CD14-positive monocyte (primary cell): ENCODE data around the gene FAM107B. TPM values are rescaled to one million over a fixed set of nuclear protein-coding genes. Genes with fewer than 3 reads are reported as not detected.

ENCODE experiments used
- DNase-seq, 3 donors: peaks; one replicate each; pipeline ENCODE4 v3.0.0-alpha.2; 2011 to 2022
- H2AFZ ChIP-seq: 2 replicates; pipeline ENCODE4 v1.6.0; 2012; ENCODE audit warnings: mild to moderate bottlenecking, low read depth, low read length, inconsistent platforms; ENCODE audit not compliant: insufficient read depth, poor library complexity, severe bottlenecking
- H3K27ac ChIP-seq, 2 donors: 1 replicate in 1 of 2; 2 replicates in 1 of 2; pipeline ENCODE4 v1.5.1; 2012 to 2013; ENCODE audit warnings: low read length in 2 of 2, control low read depth in 1 of 2, inconsistent platforms in 1 of 2, low read depth in 1 of 2, mild to moderate bottlenecking in 1 of 2
- H3K27me3 ChIP-seq, 2 donors: one replicate each; pipeline versions ENCODE4 v1.6.0 to v1.6.1; 2011 to 2013; ENCODE audit warnings: low read length in 2 of 2; ENCODE audit not compliant: control insufficient read depth in 2 of 2, insufficient read depth in 2 of 2
- H3K36me3 ChIP-seq, 2 donors: replicated peaks in 1 of 2; 1 replicate in 1 of 2; 2 replicates in 1 of 2; pipeline versions ENCODE4 v1.5.1 to v1.6.1; 2012 to 2013; ENCODE audit warnings: low read length in 2 of 2, control low read depth in 1 of 2, inconsistent platforms in 1 of 2, mild to moderate bottlenecking in 1 of 2; ENCODE audit not compliant: insufficient read depth in 2 of 2, control insufficient read depth in 1 of 2
- H3K4me1 ChIP-seq, 2 donors: 1 replicate in 1 of 2; 2 replicates in 1 of 2; pipeline versions ENCODE4 v1.5.1 to v1.6.1; 2012 to 2013; ENCODE audit warnings: low read length in 2 of 2, control low read depth in 1 of 2, inconsistent platforms in 1 of 2, mild to moderate bottlenecking in 1 of 2, moderate library complexity in 1 of 2; ENCODE audit not compliant: insufficient read depth in 2 of 2, control insufficient read depth in 1 of 2
- H3K4me2 ChIP-seq: replicated peaks from 2 replicates; pipeline ENCODE3; 2012; ENCODE audit warnings: low read length, moderate library complexity, mild to moderate bottlenecking; ENCODE audit not compliant: poor library complexity, severe bottlenecking; ENCODE audit errors: extremely low read depth
- H3K4me3 ChIP-seq, 3 experiments: fragments of 200-600 bp in 1 of 3; sonication (generic) in 1 of 3; replicated peaks in 1 of 3; 1 replicate in 2 of 3; 2 replicates in 1 of 3; pipeline ENCODE4 v1.5.1; 2011 to 2013; ENCODE audit warnings: low read length in 3 of 3, mild to moderate bottlenecking in 3 of 3, control low read depth in 2 of 3, low read depth in 2 of 3, inconsistent platforms in 1 of 3, moderate library complexity in 1 of 3
- H3K79me2 ChIP-seq: 2 replicates; pipeline ENCODE4 v1.6.0; 2012; ENCODE audit warnings: mild to moderate bottlenecking, control low read depth, inconsistent platforms, low read length, moderate library complexity; ENCODE audit not compliant: insufficient read depth
- H3K9ac ChIP-seq: 2 replicates; pipeline ENCODE4 v1.6.0; 2017; ENCODE audit warnings: low read length, mild to moderate bottlenecking; ENCODE audit not compliant: insufficient read depth, poor library complexity, severe bottlenecking
- H3K9me3 ChIP-seq, 2 donors: replicated peaks in 1 of 2; 1 replicate in 1 of 2; 2 replicates in 1 of 2; pipeline versions ENCODE4 v1.5.1 to v1.6.1; 2012 to 2013; ENCODE audit warnings: low read length in 2 of 2, control low read depth in 1 of 2; ENCODE audit not compliant: control insufficient read depth in 1 of 2, insufficient read depth in 1 of 2
- H4K20me1 ChIP-seq: 2 replicates; pipeline ENCODE4 v1.6.0; 2012; ENCODE audit warnings: mild to moderate bottlenecking, low read length, control low read depth, moderate library complexity; ENCODE audit not compliant: insufficient read depth
- H3K27ac Mint-ChIP-seq, 7 donors: one replicate each; pipeline ENCODE4 v1.8.0; 2020; ENCODE audit warnings: mild to moderate bottlenecking in 7 of 7, mixed read lengths in 7 of 7, moderate library complexity in 6 of 7, inconsistent platforms in 2 of 7
- H3K27me3 Mint-ChIP-seq, 3 donors: one replicate each; pipeline ENCODE4 v1.8.0; 2021 to 2022; ENCODE audit warnings: low read depth in 3 of 3, mild to moderate bottlenecking in 3 of 3, mixed read lengths in 3 of 3, moderate library complexity in 3 of 3, inconsistent platforms in 1 of 3
- H3K36me3 Mint-ChIP-seq, 2 donors: one replicate each; pipeline ENCODE4 v1.8.0; 2020; ENCODE audit warnings: mixed read lengths in 2 of 2, inconsistent platforms in 1 of 2, mild to moderate bottlenecking in 1 of 2
- H3K4me1 Mint-ChIP-seq: one replicate; pipeline ENCODE4 v1.8.0; 2020; ENCODE audit warnings: mild to moderate bottlenecking, mixed read lengths
- H3K4me3 Mint-ChIP-seq, 2 donors: one replicate each; pipeline ENCODE4 v1.8.0; 2020; ENCODE audit warnings: mild to moderate bottlenecking in 2 of 2, mixed read lengths in 2 of 2, moderate library complexity in 1 of 2
- H3K9me3 Mint-ChIP-seq, 7 donors: one replicate each; pipeline ENCODE4 v1.8.0; 2020 to 2022; ENCODE audit warnings: mixed read lengths in 7 of 7, mild to moderate bottlenecking in 6 of 7, moderate library complexity in 6 of 7, inconsistent platforms in 2 of 7
- WGBS: methylation state at CpG from one replicate; pipeline ENCODE4 v1.1.5; 2013; ENCODE audit warnings: missing lambda C conversion rate; ENCODE audit not compliant: insufficient coverage; 5-methylcytosine and 5-hydroxymethylcytosine counted together
- intact Hi-C, 2 donors: fragments of 100-400 bp; cut with micrococcal nuclease; formaldehyde crosslinking; loops; one replicate each; pipeline versions ENCODE4 v1.15.0 to v1.15.1; 2023
- polyA plus RNA-seq, 3 donors: library from polyadenylated mRNA; depleted of rRNA in 1 of 3; unstranded in 2 of 3; stranded (reverse) in 1 of 3; fragments of 300-500 nt in 2 of 3; fragments of >200 nt in 1 of 3; fragmentation: Illumina TruSeq in 2 of 3; gene quantifications; 1 replicate in 2 of 3; 2 replicates in 1 of 3; pipeline ENCODE4 v1.2.3, GENCODE V29; 2012 to 2021
- TF ChIP-seq, protein P1 (sequence below): fragments of 200-600 bp; IDR thresholded peaks from one replicate; pipeline ENCODE4 v1.8.0; 2022; ENCODE audit warnings: antibody characterized with exemption, mild to moderate bottlenecking

Gene FAM107B
- polyA plus RNA-seq, 3 donors = 27.2 to 68.5 (median 28.4) TPM

DNA sequence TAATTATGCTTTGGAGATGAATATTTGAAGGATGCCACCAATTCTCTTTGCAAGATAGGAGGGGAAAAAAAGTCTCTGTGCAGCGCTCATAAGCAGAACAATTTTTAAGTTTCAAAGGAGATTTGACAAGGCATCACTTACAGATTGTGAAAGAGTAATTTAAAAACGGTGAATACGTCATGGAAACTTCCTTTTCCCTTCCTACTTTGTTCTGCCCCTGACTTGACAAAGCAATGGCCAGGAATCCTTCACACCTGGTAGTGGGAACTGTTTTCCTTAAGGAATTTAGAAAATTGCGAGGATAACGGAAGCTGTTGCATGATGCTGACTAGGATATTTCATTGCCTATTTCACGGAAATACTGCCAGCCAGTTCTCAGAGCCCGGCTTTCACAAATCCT, 16.7 kb downstream of the FAM107B start:
- Histone ChIP-seq H3K79me2 (no peaks in the 10 kb centered on the region), H4K20me1 (no peaks in the 10 kb centered on the region), H3K4me2 (no peak overlapping the region), H3K27me3 (no peaks in the 10 kb centered on the region), H3K4me3 (no peak overlapping the region), H3K9ac (no peak overlapping the region), H3K36me3 (no peaks in the 10 kb centered on the region), H3K27ac (no peak overlapping the region), H2AFZ (no peak overlapping the region), H3K9me3 (no peaks in the 10 kb centered on the region), H3K4me1 (peaks cover 16 to 20% of the 10 kb centered on the region in 2 donors)
- Mint-ChIP-seq H3K27ac (peak overlapping the region in 3 of 7 donors; percentile 1 to 17 (median 10)), H3K9me3 (no peaks in the 10 kb centered on the region), H3K4me3 (peak overlapping the region in 1 of 2 donors; percentile 8), H3K36me3 (no peaks in the 10 kb centered on the region), H3K27me3 (peaks cover 2 to 4% (median 2%) of the 10 kb centered on the region in 3 donors), H3K4me1 (peaks cover 18% of the 10 kb centered on the region)
- intact Hi-C loops = no loop called here
- WGBS = no CpG with 5 or more reads among the region's 7 CpGs
- TF ChIP-seq, protein P1, sequence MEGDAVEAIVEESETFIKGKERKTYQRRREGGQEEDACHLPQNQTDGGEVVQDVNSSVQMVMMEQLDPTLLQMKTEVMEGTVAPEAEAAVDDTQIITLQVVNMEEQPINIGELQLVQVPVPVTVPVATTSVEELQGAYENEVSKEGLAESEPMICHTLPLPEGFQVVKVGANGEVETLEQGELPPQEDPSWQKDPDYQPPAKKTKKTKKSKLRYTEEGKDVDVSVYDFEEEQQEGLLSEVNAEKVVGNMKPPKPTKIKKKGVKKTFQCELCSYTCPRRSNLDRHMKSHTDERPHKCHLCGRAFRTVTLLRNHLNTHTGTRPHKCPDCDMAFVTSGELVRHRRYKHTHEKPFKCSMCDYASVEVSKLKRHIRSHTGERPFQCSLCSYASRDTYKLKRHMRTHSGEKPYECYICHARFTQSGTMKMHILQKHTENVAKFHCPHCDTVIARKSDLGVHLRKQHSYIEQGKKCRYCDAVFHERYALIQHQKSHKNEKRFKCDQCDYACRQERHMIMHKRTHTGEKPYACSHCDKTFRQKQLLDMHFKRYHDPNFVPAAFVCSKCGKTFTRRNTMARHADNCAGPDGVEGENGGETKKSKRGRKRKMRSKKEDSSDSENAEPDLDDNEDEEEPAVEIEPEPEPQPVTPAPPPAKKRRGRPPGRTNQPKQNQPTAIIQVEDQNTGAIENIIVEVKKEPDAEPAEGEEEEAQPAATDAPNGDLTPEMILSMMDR = no peak
- peak in 2 of 3 donors; percentile 13 to 28 for DNase-seq

DNA sequence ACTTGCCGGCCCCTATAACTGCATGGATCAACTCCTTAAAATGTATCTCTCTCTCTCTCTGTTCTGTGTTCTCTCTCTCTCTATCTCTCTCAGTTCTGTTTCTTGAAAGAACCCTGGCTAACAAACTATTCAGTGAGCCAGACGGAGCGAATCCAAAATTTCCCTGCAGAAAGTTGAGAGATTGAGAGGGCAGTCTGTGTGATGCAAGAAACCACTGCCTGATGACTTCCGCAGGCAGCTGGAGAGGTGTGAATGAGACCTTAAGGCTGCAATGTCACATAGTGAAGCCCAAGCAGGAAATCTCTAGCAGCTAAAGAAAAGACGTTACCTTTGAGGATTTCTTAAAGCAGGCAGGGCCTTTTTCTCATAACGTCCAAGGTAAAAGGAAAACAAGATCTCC, 17.3 kb downstream of the FAM107B start:
- DNase-seq = peak in 2 of 3 donors; percentile 13 to 35
- no peak overlapping the region for H2AFZ ChIP-seq
- intact Hi-C loops = no loop called here
- no peaks in the 10 kb centered on the region for H4K20me1 ChIP-seq
- no peaks in the 10 kb centered on the region for H3K9me3 Mint-ChIP-seq
- no peaks in the 10 kb centered on the region for H3K36me3 Mint-ChIP-seq
- H3K27ac Mint-ChIP-seq = peak overlapping the region in 2 of 7 donors; percentile 10 to 17
- no peak overlapping the region for H3K27ac ChIP-seq
- WGBS = 42% methylated on average over 2 of the region's 6 CpGs
- TF ChIP-seq, protein P1 = no peak
- H3K27me3 ChIP-seq = no peaks in the 10 kb centered on the region
- H3K79me2 ChIP-seq = no peaks in the 10 kb centered on the region
- no peaks in the 10 kb centered on the region for H3K9me3 ChIP-seq
- no peak overlapping the region for H3K9ac ChIP-seq
- H3K4me1 ChIP-seq = peaks cover 16 to 20% of the 10 kb centered on the region in 2 donors
- peaks cover 1 to 4% (median 2%) of the 10 kb centered on the region in 3 donors for H3K27me3 Mint-ChIP-seq
- no peak overlapping the region for H3K4me2 ChIP-seq
- H3K4me3 Mint-ChIP-seq = peak overlapping the region in 1 of 2 donors; percentile 8
- no peak overlapping the region for H3K4me3 ChIP-seq
- peaks cover 18% of the 10 kb centered on the region for H3K4me1 Mint-ChIP-seq
- no peaks in the 10 kb centered on the region for H3K36me3 ChIP-seq
